Measurements from ENCODE around the gene LRRC7.

LRRC7 gene

GRCh38 chr1:69568421-69569174 is 876 bp downstream of the LRRC7 start:
- Histone ChIP-seq H3K27ac (ENCODE audit: low read length) (no peak overlapping the region), H2AFZ (ENCODE audit: low read length) (peak overlapping the region; percentile 94; the same call in 1 of the 2 replicates), H3K9me3 (replicated peaks; ENCODE audit: insufficient read depth, low read length) (no peaks in the 10 kb centered on the region), H3K36me3 (replicated peaks; ENCODE audit: insufficient read depth, low read length) (no peaks in the 10 kb centered on the region), H4K20me1 (ENCODE audit: insufficient read depth, low read length) (no peaks in the 10 kb centered on the region), H3K4me1 (ENCODE audit: low read length) (peaks cover 10% of the 10 kb centered on the region; the same call in 1 of the 2 replicates), H3K79me2 (ENCODE audit: low read length) (no peaks in the 10 kb centered on the region), H3K4me2 (ENCODE audit: low read depth, low read length) (peak overlapping the region; percentile 99), H3K4me3 (ENCODE audit: low read length) (peak overlapping the region; percentile 75), H3K27me3 (replicated peaks; ENCODE audit: insufficient read depth, low read length) (no peaks in the 10 kb centered on the region), H3K9ac (ENCODE audit: low read length) (no peak overlapping the region), H3F3A (ENCODE audit: insufficient read depth, low read length) (peaks cover 8% of the 10 kb centered on the region), H3K9me2 (replicated peaks; ENCODE audit: insufficient read depth, low read length) (no peaks in the 10 kb centered on the region)
- TF ChIP-seq EZH2phosphoT487 (IDR thresholded peaks at IDR 0.05; ENCODE audit: low read length): no peak
- TF ChIP-seq EZH2 (optimal IDR thresholded peaks at IDR 0.05; ENCODE audit: low read depth, low read length): no peak
- TF ChIP-seq CTCF (IDR thresholded peaks at IDR 0.05; ENCODE audit: low read length): no peak
- DNase-seq: no peak

GRCh38 chr1:69569175-69569541 is 1.4 kb downstream of the LRRC7 start:
- H3K36me3 ChIP-seq (replicated peaks; ENCODE audit: insufficient read depth, low read length): no peaks in the 10 kb centered on the region
- no peaks in the 10 kb centered on the region for H4K20me1 ChIP-seq (ENCODE audit: insufficient read depth, low read length)
- H3K27me3 ChIP-seq (replicated peaks; ENCODE audit: insufficient read depth, low read length): no peaks in the 10 kb centered on the region
- H3K4me2 ChIP-seq (ENCODE audit: low read depth, low read length): no peak overlapping the region
- TF ChIP-seq EZH2phosphoT487 (IDR thresholded peaks at IDR 0.05; ENCODE audit: low read length): no peak
- TF ChIP-seq CTCF (IDR thresholded peaks at IDR 0.05; ENCODE audit: low read length): no peak
- no peak for TF ChIP-seq EZH2 (optimal IDR thresholded peaks at IDR 0.05; ENCODE audit: low read depth, low read length)
- H3K9me3 ChIP-seq (replicated peaks; ENCODE audit: insufficient read depth, low read length): no peaks in the 10 kb centered on the region
- no peaks in the 10 kb centered on the region for H3K79me2 ChIP-seq (ENCODE audit: low read length)
- no peaks in the 10 kb centered on the region for H3K9me2 ChIP-seq (replicated peaks; ENCODE audit: insufficient read depth, low read length)
- H2AFZ ChIP-seq (ENCODE audit: low read length): no peak overlapping the region
- H3F3A ChIP-seq (ENCODE audit: insufficient read depth, low read length): peaks cover 8% of the 10 kb centered on the region
- H3K9ac ChIP-seq (ENCODE audit: low read length): no peak overlapping the region
- no peak for DNase-seq
- H3K4me1 ChIP-seq (ENCODE audit: low read length): peaks cover 10% of the 10 kb centered on the region; the same call in 1 of the 2 replicates
- H3K4me3 ChIP-seq (ENCODE audit: low read length): no peak overlapping the region
- no peak overlapping the region for H3K27ac ChIP-seq (ENCODE audit: low read length)

GRCh38 chr1:69569576-69570328 is 2.0 kb downstream of the LRRC7 start:
- Histone ChIP-seq H3F3A (ENCODE audit: insufficient read depth, low read length) (peaks cover 8% of the 10 kb centered on the region), H3K79me2 (ENCODE audit: low read length) (no peaks in the 10 kb centered on the region), H3K4me1 (ENCODE audit: low read length) (peaks cover 10% of the 10 kb centered on the region; the same call in 1 of the 2 replicates), H4K20me1 (ENCODE audit: insufficient read depth, low read length) (no peaks in the 10 kb centered on the region), H3K9ac (ENCODE audit: low read length) (no peak overlapping the region), H3K9me3 (replicated peaks; ENCODE audit: insufficient read depth, low read length) (no peaks in the 10 kb centered on the region), H3K36me3 (replicated peaks; ENCODE audit: insufficient read depth, low read length) (no peaks in the 10 kb centered on the region), H3K27ac (ENCODE audit: low read length) (no peak overlapping the region), H3K9me2 (replicated peaks; ENCODE audit: insufficient read depth, low read length) (no peaks in the 10 kb centered on the region), H3K4me2 (ENCODE audit: low read depth, low read length) (no peak overlapping the region), H3K4me3 (ENCODE audit: low read length) (no peak overlapping the region), H2AFZ (ENCODE audit: low read length) (no peak overlapping the region), H3K27me3 (replicated peaks; ENCODE audit: insufficient read depth, low read length) (no peaks in the 10 kb centered on the region)
- DNase-seq: no peak
- no peak for TF ChIP-seq EZH2 (optimal IDR thresholded peaks at IDR 0.05; ENCODE audit: low read depth, low read length)
